Gastrocnemius medialis (tissue), 4 donors: ENCODE data around the gene RPS13.

Experiments
- CTCF ChIP-seq, 5 experiments: fragments of 450-650 bp in 3 of 5; fragments of 200-600 bp in 2 of 5; sonication (generic) in 2 of 5; IDR thresholded peaks in 4 of 5; conservative IDR thresholded peaks in 1 of 5; 1 replicate in 4 of 5; 2 replicates in 1 of 5; pipeline ENCODE4 v1.5.1; 2016 to 2019; ENCODE audit warnings: antibody characterized with exemption in 5 of 5, mild to moderate bottlenecking in 3 of 5, moderate library complexity in 3 of 5
- POLR2A ChIP-seq, 2 donors: fragments of 450-650 bp; IDR thresholded peaks; one replicate each; pipeline ENCODE4 v1.6.1; 2017; ENCODE audit warnings: antibody characterized with exemption in 2 of 2, mild to moderate bottlenecking in 2 of 2, moderate library complexity in 2 of 2

DNA sequence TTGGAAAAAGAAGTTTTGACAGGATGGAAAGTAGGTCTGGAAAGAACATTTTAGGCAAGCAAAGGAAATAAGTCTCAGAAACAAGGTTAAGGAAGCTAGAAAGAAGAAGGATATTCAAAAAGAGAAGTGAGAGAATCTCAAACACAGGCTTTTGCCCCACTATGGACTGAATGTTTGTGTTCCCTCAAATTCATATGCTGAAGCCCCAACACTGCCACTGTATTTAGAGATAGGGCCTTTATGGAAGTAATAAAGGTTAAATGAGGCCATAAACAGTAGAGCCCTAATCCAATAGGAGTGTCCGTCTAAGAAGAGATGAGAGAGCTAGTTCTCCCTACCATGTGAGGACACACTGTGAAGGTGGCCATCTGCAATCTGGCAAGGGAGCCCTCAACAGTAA is 20.6 kb upstream of the RPS13 start:
- TF ChIP-seq CTCF (IDR thresholded peaks at IDR 0.05 in 4 of 5, conservative IDR thresholded peaks at IDR 0.05 in 1 of 5) (no peak), POLR2A (IDR thresholded peaks at IDR 0.05) (no peak)
